HepG2 (cell line): ENCODE data around the gene MMP17. TPM values are rescaled to one million over a fixed set of nuclear protein-coding genes. Genes with fewer than 3 reads are reported as not detected.

ENCODE experiments used
- MAX ChIP-seq: IDR thresholded peaks from 2 replicates; pipeline ENCODE4 v1.6.1; 2012; ENCODE audit warnings: inconsistent platforms
- ZNF230 ChIP-seq: sonication (generic); formaldehyde crosslinking; IDR thresholded peaks from 2 replicates; pipeline ENCODE4 v1.4.0; 2020; ENCODE audit warnings: mild to moderate bottlenecking, missing genetic modification reagents
- ZNF292 ChIP-seq: sonication (generic); formaldehyde crosslinking; IDR thresholded peaks from 2 replicates; pipeline ENCODE4 v1.8.1; 2022; ENCODE audit warnings: mild to moderate bottlenecking, low read depth, missing genetic modification reagents, borderline replicate concordance
- ZNF609 ChIP-seq: sonication (generic); formaldehyde crosslinking; IDR thresholded peaks from 2 replicates; pipeline ENCODE4 v1.4.0; 2020; ENCODE audit warnings: mild to moderate bottlenecking, missing genetic modification reagents, borderline replicate concordance
- ZNF687 ChIP-seq: sonication (generic); formaldehyde crosslinking; IDR thresholded peaks from 2 replicates; pipeline ENCODE4 v1.5.1; 2020; ENCODE audit warnings: mild to moderate bottlenecking, missing genetic modification reagents, moderate library complexity
- polyA plus RNA-seq, 8 experiments: library from polyadenylated mRNA; depleted of rRNA in 3 of 8; stranded (reverse) in 7 of 8; unstranded in 1 of 8; fragments of >200 nt; fragmentation: Illumina TruSeq in 4 of 8; extraction: Trizol in 4 of 8; gene quantifications; 2 replicates each; pipeline versions ENCODE4 v1.2.1 to v1.2.3, GENCODE V29; 2011 to 2016; ENCODE audit warnings: low read depth in 4 of 8, missing spikeins in 1 of 8, mixed read lengths in 1 of 8; ENCODE audit not compliant: insufficient read depth in 1 of 8
- total RNA-seq, 5 experiments: library from RNA; depleted of rRNA; stranded (reverse); fragments of >200 nt; fragmentation: Illumina TruSeq; extraction: Trizol; gene quantifications; 2 replicates each; pipeline ENCODE4 v1.2.3, GENCODE V29; 2016; ENCODE audit warnings: low read depth in 1 of 5
- TF ChIP-seq, protein P1 (sequence below): sonication (generic); formaldehyde crosslinking; IDR thresholded peaks from 2 replicates; pipeline ENCODE4 v1.4.0; 2020; ENCODE audit warnings: missing genetic modification reagents

The MMP17 gene
- total and polyA plus RNA-seq, 2 of the 13 experiments (the other 11 are each of a cell fraction or from before 2014, with no cell fraction given), result 0.55 to 0.80 TPM

GRCh38 chr12:131892711-131893604 lies 64.8 kb downstream of the MMP17 start (continued):
- TF ChIP-seq, protein P1, sequence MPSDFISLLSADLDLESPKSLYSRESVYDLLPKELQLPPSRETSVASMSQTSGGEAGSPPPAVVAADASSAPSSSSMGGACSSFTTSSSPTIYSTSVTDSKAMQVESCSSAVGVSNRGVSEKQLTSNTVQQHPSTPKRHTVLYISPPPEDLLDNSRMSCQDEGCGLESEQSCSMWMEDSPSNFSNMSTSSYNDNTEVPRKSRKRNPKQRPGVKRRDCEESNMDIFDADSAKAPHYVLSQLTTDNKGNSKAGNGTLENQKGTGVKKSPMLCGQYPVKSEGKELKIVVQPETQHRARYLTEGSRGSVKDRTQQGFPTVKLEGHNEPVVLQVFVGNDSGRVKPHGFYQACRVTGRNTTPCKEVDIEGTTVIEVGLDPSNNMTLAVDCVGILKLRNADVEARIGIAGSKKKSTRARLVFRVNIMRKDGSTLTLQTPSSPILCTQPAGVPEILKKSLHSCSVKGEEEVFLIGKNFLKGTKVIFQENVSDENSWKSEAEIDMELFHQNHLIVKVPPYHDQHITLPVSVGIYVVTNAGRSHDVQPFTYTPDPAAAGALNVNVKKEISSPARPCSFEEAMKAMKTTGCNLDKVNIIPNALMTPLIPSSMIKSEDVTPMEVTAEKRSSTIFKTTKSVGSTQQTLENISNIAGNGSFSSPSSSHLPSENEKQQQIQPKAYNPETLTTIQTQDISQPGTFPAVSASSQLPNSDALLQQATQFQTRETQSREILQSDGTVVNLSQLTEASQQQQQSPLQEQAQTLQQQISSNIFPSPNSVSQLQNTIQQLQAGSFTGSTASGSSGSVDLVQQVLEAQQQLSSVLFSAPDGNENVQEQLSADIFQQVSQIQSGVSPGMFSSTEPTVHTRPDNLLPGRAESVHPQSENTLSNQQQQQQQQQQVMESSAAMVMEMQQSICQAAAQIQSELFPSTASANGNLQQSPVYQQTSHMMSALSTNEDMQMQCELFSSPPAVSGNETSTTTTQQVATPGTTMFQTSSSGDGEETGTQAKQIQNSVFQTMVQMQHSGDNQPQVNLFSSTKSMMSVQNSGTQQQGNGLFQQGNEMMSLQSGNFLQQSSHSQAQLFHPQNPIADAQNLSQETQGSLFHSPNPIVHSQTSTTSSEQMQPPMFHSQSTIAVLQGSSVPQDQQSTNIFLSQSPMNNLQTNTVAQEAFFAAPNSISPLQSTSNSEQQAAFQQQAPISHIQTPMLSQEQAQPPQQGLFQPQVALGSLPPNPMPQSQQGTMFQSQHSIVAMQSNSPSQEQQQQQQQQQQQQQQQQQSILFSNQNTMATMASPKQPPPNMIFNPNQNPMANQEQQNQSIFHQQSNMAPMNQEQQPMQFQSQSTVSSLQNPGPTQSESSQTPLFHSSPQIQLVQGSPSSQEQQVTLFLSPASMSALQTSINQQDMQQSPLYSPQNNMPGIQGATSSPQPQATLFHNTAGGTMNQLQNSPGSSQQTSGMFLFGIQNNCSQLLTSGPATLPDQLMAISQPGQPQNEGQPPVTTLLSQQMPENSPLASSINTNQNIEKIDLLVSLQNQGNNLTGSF (CRISPR knock-in tag), result no peak
- TF ChIP-seq ZNF609 (CRISPR knock-in tag) (no peak), ZNF292 (CRISPR knock-in tag) (peak; percentile 61; the same call in 1 of the 2 replicates), ZNF230 (CRISPR knock-in tag) (0 out of 2 replicates have a peak, but pooled peaks have one; percentile 50), ZNF687 (CRISPR knock-in tag) (peak; percentile 69), MAX (0 out of 2 replicates have a peak, but pooled peaks have one; percentile 31)
